Measurements from ENCODE around the gene AUTS2.

Gene AUTS2

GRCh38 chr7:69553190-69553589 lies 45.1 kb upstream of the AUTS2 start (continued):
- TF ChIP-seq, protein P1, sequence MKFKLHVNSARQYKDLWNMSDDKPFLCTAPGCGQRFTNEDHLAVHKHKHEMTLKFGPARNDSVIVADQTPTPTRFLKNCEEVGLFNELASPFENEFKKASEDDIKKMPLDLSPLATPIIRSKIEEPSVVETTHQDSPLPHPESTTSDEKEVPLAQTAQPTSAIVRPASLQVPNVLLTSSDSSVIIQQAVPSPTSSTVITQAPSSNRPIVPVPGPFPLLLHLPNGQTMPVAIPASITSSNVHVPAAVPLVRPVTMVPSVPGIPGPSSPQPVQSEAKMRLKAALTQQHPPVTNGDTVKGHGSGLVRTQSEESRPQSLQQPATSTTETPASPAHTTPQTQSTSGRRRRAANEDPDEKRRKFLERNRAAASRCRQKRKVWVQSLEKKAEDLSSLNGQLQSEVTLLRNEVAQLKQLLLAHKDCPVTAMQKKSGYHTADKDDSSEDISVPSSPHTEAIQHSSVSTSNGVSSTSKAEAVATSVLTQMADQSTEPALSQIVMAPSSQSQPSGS (tag by site-specific recombination; IDR thresholded peaks at IDR 0.05; ENCODE audit: low read depth) = no peak
- no peak for TF ChIP-seq GLI2 (tag by site-specific recombination; IDR thresholded peaks at IDR 0.05; ENCODE audit: borderline replicate concordance, low read depth)

GRCh38 chr7:69561266-69561960 lies 36.9 kb upstream of the AUTS2 start:
- no peaks in the 10 kb centered on the region for H3K9me3 ChIP-seq (ENCODE audit: control insufficient read depth, insufficient read depth, low read depth, low read length)
- no peak overlapping the region for H3K4me3 ChIP-seq (ENCODE audit: low read depth, low read length)
- TF ChIP-seq ZSCAN23 (tag by site-specific recombination; IDR thresholded peaks at IDR 0.05) = no peak
- H3K36me3 ChIP-seq (ENCODE audit: control insufficient read depth in 2 of 2, insufficient read depth in 1 of 2, low read length in 2 of 2) = no peaks in the 10 kb centered on the region
- ChIA-PET POLR2A (no interaction called here), CTCF (no interaction called here)
- no peak overlapping the region for H3K27ac ChIP-seq (ENCODE audit: extremely low read depth, low read depth, low read length)
- peaks cover 9% of the 10 kb centered on the region for H3K4me1 ChIP-seq (ENCODE audit: control insufficient read depth, insufficient read depth, low read length)

- ChIA-PET POLR2A (no interaction called here), CTCF (interaction anchor here (0.6 kb wide), 1 partner anchor 13 kb away, joined by 3 read pairs; no protein-coding TSS in a partner anchor)
- Histone ChIP-seq H3K27ac (ENCODE audit: extremely low read depth, low read depth, low read length) (no peak overlapping the region; the same call in 1 of the 2 replicates), H3K4me3 (ENCODE audit: low read depth, low read length) (no peak overlapping the region), H3K4me1 (ENCODE audit: control insufficient read depth, insufficient read depth, low read length) (peaks cover 9% of the 10 kb centered on the region), H3K9me3 (ENCODE audit: control insufficient read depth, insufficient read depth, low read depth, low read length) (no peaks in the 10 kb centered on the region), H3K36me3 (ENCODE audit: control insufficient read depth in 2 of 2, insufficient read depth in 1 of 2, low read length in 2 of 2) (no peaks in the 10 kb centered on the region)
- peak; percentile 49; the same call in 1 of the 2 replicates for TF ChIP-seq ZNF660 (tag by site-specific recombination; IDR thresholded peaks at IDR 0.05)
- 0 out of 2 replicates have a peak, but pooled peaks have one; percentile 33 for TF ChIP-seq ZNF692 (tag by site-specific recombination; IDR thresholded peaks at IDR 0.05)
- TF ChIP-seq, protein P2, sequence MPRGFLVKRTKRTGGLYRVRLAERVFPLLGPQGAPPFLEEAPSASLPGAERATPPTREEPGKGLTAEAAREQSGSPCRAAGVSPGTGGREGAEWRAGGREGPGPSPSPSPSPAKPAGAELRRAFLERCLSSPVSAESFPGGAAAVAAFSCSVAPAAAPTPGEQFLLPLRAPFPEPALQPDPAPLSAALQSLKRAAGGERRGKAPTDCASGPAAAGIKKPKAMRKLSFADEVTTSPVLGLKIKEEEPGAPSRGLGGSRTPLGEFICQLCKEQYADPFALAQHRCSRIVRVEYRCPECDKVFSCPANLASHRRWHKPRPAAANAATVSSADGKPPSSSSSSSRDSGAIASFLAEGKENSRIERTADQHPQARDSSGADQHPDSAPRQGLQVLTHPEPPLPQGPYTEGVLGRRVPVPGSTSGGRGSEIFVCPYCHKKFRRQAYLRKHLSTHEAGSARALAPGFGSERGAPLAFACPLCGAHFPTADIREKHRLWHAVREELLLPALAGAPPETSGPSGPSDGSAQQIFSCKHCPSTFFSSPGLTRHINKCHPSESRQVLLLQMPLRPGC (tag by site-specific recombination; IDR thresholded peaks at IDR 0.05) = no peak
- TF ChIP-seq, protein P3, sequence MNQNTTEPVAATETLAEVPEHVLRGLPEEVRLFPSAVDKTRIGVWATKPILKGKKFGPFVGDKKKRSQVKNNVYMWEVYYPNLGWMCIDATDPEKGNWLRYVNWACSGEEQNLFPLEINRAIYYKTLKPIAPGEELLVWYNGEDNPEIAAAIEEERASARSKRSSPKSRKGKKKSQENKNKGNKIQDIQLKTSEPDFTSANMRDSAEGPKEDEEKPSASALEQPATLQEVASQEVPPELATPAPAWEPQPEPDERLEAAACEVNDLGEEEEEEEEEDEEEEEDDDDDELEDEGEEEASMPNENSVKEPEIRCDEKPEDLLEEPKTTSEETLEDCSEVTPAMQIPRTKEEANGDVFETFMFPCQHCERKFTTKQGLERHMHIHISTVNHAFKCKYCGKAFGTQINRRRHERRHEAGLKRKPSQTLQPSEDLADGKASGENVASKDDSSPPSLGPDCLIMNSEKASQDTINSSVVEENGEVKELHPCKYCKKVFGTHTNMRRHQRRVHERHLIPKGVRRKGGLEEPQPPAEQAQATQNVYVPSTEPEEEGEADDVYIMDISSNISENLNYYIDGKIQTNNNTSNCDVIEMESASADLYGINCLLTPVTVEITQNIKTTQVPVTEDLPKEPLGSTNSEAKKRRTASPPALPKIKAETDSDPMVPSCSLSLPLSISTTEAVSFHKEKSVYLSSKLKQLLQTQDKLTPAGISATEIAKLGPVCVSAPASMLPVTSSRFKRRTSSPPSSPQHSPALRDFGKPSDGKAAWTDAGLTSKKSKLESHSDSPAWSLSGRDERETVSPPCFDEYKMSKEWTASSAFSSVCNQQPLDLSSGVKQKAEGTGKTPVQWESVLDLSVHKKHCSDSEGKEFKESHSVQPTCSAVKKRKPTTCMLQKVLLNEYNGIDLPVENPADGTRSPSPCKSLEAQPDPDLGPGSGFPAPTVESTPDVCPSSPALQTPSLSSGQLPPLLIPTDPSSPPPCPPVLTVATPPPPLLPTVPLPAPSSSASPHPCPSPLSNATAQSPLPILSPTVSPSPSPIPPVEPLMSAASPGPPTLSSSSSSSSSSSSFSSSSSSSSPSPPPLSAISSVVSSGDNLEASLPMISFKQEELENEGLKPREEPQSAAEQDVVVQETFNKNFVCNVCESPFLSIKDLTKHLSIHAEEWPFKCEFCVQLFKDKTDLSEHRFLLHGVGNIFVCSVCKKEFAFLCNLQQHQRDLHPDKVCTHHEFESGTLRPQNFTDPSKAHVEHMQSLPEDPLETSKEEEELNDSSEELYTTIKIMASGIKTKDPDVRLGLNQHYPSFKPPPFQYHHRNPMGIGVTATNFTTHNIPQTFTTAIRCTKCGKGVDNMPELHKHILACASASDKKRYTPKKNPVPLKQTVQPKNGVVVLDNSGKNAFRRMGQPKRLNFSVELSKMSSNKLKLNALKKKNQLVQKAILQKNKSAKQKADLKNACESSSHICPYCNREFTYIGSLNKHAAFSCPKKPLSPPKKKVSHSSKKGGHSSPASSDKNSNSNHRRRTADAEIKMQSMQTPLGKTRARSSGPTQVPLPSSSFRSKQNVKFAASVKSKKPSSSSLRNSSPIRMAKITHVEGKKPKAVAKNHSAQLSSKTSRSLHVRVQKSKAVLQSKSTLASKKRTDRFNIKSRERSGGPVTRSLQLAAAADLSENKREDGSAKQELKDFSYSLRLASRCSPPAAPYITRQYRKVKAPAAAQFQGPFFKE (tag by site-specific recombination; IDR thresholded peaks at IDR 0.05; ENCODE audit: borderline replicate concordance) = no peak
- TF ChIP-seq FEZF1 (tag by site-specific recombination; IDR thresholded peaks at IDR 0.05) = peak; percentile 92
- peak; percentile 68; the same call in 1 of the 2 replicates for TF ChIP-seq ZNF600 (tag by site-specific recombination; IDR thresholded peaks at IDR 0.05)
- TF ChIP-seq PATZ1 (tag by site-specific recombination; IDR thresholded peaks at IDR 0.05) = 0 out of 2 replicates have a peak, but pooled peaks have one; percentile 17
- no peak for TF ChIP-seq ZBTB26 (tag by site-specific recombination; optimal IDR thresholded peaks at IDR 0.05)
- no peak for TF ChIP-seq ZNF747 (tag by site-specific recombination; IDR thresholded peaks at IDR 0.05)
- peak; percentile 23 for TF ChIP-seq PRDM1 (tag by site-specific recombination; IDR thresholded peaks at IDR 0.05)
These were observed 33.5 kb upstream of the AUTS2 start for GRCh38 chr7:69564454-69565417.
